A673 (cell line): ENCODE results near the gene GLYR1. TPM values are rescaled to one million over a fixed set of nuclear protein-coding genes. Genes with fewer than 3 reads are reported as not detected.

Experiments
- BruUV-seq: library from RNA; stranded (reverse); fragments of 400-500 nt; replicated peaks from 2 replicates; lab custom pipeline; 2021; lab: Mats Ljungman, UMichigan
- CTCF ChIA-PET: fragments of 300-600 bp; sonication (Branson Sonifier 250); formaldehyde crosslinking; loops from one replicate; lab custom pipeline; 2022; ENCODE audit warnings: antibody characterized with exemption; lab: Charles Lee
- POLR2A ChIA-PET: fragments of 300-600 bp; sonication (Branson Sonifier 250); formaldehyde crosslinking; loops from one replicate; lab custom pipeline; 2022; ENCODE audit warnings: antibody characterized with exemption; ENCODE audit not compliant: low non-redundant PET; lab: Charles Lee
- DNase-seq: peaks from one replicate; pipeline ENCODE4 v3.0.0-alpha.2; 2015; ENCODE audit warnings: low spot score
- H3K27ac ChIP-seq: fragments of 200-600 bp; sonication (generic); 2 replicates; pipeline ENCODE4 v1.5.1; 2016; ENCODE audit warnings: mixed run types, low read depth, mild to moderate bottlenecking, mixed read lengths, antibody characterized with exemption, low read length; ENCODE audit not compliant: poor library complexity, severe bottlenecking
- H3K27me3 ChIP-seq: fragments of 200-600 bp; sonication (generic); replicated peaks from 2 replicates; pipeline ENCODE4 v1.6.1; 2017; ENCODE audit warnings: mixed run types, low read depth, mild to moderate bottlenecking, mixed read lengths, antibody characterized with exemption, low read length; ENCODE audit not compliant: insufficient read depth, poor library complexity
- H3K36me3 ChIP-seq: fragments of 200-600 bp; sonication (generic); 2 replicates; pipeline ENCODE4 v1.6.1; 2016; ENCODE audit warnings: mixed run types, mild to moderate bottlenecking, mixed read lengths, antibody characterized with exemption, low read length; ENCODE audit not compliant: insufficient read depth, poor library complexity, severe bottlenecking
- H3K4me1 ChIP-seq: fragments of 200-600 bp; sonication (generic); 2 replicates; pipeline ENCODE4 v1.6.1; 2017; ENCODE audit warnings: mixed run types, mild to moderate bottlenecking, mixed read lengths, antibody characterized with exemption, low read length; ENCODE audit not compliant: insufficient read depth, poor library complexity, severe bottlenecking
- H3K4me3 ChIP-seq: fragments of 200-600 bp; sonication (generic); 2 replicates; pipeline ENCODE4 v1.5.1; 2016; ENCODE audit warnings: low read depth, mixed run types, mild to moderate bottlenecking, mixed read lengths, low read length; ENCODE audit not compliant: poor library complexity, severe bottlenecking
- H3K9me3 ChIP-seq: fragments of 200-600 bp; sonication (generic); 2 replicates; pipeline ENCODE4 v1.6.1; 2016; ENCODE audit warnings: mixed run types, low read depth, mild to moderate bottlenecking, mixed read lengths, antibody characterized with exemption, low read length; ENCODE audit not compliant: poor library complexity, severe bottlenecking
- CTCF ChIP-seq: fragments of 300-800, 200-600 bp; sonication (generic); conservative IDR thresholded peaks from 2 replicates; pipeline ENCODE4 v1.5.1; 2017; ENCODE audit warnings: low read depth, mild to moderate bottlenecking, antibody characterized with exemption, low read length, moderate library complexity, mixed read lengths
- EZH2 ChIP-seq: fragments of 200-600 bp; sonication (generic); IDR thresholded peaks from 2 replicates; pipeline ENCODE4 v1.6.1; 2017; ENCODE audit warnings: borderline replicate concordance, low read depth, mild to moderate bottlenecking, mixed read lengths, antibody characterized with exemption, low read length; ENCODE audit not compliant: poor library complexity, severe bottlenecking
- intact Hi-C: fragments of 100-400 bp; cut with micrococcal nuclease; formaldehyde crosslinking; loops from one replicate; pipeline ENCODE4 v1.10.0; 2022; ENCODE audit not compliant: unreplicated experiment
- total RNA-seq: library from RNA; stranded (reverse); gene quantifications from 2 replicates; pipeline ENCODE4 v1.2.3, GENCODE V29; 2021

Gene GLYR1
- total RNA-seq, 1 experiment from 2014 or later, result 128 TPM

- Histone ChIP-seq H3K4me1 (peaks cover 3% of the 10 kb centered on the region), H3K4me3 (no peak overlapping the region), H3K36me3 (peaks cover 29% of the 10 kb centered on the region), H3K9me3 (no peaks in the 10 kb centered on the region), H3K27me3 (no peaks in the 10 kb centered on the region), H3K27ac (no peak overlapping the region)
- no peak for DNase-seq
- intact Hi-C loops, result no loop called here
- CTCF ChIA-PET, result no interaction called here
- no peak for TF ChIP-seq CTCF
- no peak for TF ChIP-seq EZH2
- POLR2A ChIA-PET, result no interaction called here
- no TSS peak for BruUV-seq
Observed at GRCh38 chr16:4803898-4804762, 43.0 kb downstream of the GLYR1 start.

DNA sequence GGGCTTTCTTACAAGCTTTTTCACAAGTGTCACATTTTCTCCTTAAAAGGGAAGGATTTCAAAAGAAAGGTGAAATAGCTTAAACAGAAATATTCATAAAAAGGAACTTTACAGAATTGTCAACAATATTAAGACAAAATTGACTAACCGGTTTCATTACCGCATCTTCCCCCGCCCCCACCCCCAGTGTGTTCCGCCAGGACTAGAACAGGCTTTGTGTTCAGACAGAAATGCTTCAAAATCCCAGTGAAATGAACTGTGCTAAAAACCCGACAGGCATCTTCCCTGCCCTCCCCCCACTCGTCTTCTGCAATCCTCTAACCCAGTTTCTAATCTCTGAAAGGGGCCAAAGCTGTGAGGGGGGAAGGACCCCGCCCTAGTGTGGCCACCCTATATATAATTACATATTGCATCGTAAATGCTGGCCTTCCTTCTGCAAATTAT lies 43.7 kb downstream of the GLYR1 start:
- CTCF ChIA-PET, result no interaction called here
- no peak for TF ChIP-seq EZH2
- TF ChIP-seq CTCF, result no peak
- BruUV-seq, result TSS peak; percentile 78
- peaks cover 22% of the 10 kb centered on the region for H3K36me3 ChIP-seq
- no peak for DNase-seq
- no peaks in the 10 kb centered on the region for H3K9me3 ChIP-seq
- H3K27ac ChIP-seq, result no peak overlapping the region
- peaks cover 3% of the 10 kb centered on the region for H3K4me1 ChIP-seq
- POLR2A ChIA-PET, result no interaction called here
- no peaks in the 10 kb centered on the region for H3K27me3 ChIP-seq
- intact Hi-C loops, result no loop called here
- H3K4me3 ChIP-seq, result peak overlapping the region; percentile 86

DNA sequence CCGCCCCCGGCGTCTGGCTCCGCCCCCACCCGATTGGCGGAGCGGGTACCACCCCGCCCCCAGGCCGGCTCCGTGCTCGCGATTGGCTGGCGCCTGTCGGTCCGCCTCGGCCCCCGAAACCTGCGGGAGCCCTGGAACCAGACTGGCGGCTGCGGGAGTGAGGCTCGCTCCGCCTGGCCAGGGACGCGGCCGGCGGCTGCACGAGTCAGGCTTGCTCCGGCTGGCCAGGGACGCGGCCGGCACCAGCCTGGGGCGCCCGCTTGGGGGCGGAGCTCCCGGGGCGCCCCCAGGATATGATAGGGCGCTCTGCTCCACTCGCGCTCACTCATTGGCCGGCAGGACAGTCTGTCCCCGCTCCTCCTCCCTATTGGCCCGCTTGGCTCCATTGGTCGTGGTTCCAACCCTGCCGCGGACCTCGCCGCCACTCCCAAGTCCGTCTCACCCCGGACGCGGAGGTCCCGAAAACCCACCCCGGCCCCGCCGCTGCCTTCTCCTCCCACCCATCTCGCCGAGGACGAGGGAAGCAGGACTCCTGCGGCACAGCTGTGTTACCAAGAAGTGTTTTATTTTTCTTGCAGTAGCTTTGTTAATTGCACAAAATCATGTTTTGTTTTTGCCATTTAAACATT lies 44.3 kb downstream of the GLYR1 start:
- Histone ChIP-seq H3K36me3 (peaks cover 17% of the 10 kb centered on the region), H3K9me3 (no peaks in the 10 kb centered on the region), H3K27me3 (no peaks in the 10 kb centered on the region), H3K27ac (peak overlapping the region; percentile 2), H3K4me1 (peaks cover 3% of the 10 kb centered on the region), H3K4me3 (peak overlapping the region; percentile 86)
- ChIA-PET CTCF (interaction anchor here (0.6 kb wide), 1 partner anchor 108 kb away, joined by 3 read pairs; no protein-coding TSS in a partner anchor), POLR2A (no interaction called here)
- intact Hi-C loops, result no loop called here
- TF ChIP-seq EZH2, result no peak
- no peak for TF ChIP-seq CTCF
- no TSS peak for BruUV-seq
- peak; percentile 92 for DNase-seq
